ENCODE measurements around the gene ZNF883. TPM values are rescaled to one million over a fixed set of nuclear protein-coding genes. Genes with fewer than 3 reads are reported as not detected.

ZNF883 gene
- total RNA-seq, 4 donors from 2014 or later: 1.1 to 1.6 TPM; not detected in 2

DNA sequence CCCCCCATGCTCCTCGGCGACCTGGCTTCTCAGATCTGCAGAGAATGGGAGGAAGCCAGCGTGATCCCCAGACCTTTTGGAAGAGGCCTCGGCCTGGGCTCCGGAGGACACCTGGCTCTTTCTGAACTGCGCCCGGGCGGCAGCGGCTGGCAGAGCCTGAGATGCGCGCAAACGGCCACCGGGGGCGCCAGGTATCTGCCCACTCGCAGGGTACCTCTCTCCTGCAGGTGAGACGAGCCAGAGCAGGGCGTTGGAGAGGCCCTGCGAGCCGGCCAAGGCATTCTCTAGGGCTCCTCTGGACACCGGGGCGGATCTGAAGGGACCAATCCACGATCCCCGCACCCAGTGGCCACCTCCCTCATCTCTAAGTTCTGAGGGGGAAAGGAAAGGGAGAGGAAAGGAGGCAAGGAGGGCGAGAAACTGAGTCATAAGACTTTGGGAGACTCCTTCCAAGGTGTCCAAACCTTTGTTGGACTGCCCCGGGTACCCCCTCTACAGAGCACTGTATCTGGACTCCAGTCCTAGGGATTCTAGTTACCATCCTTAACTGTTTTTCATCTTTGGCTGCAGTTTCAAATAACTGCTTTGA lies 66.3 kb downstream of the ZNF883 start:
- H3K36me3 ChIP-seq: no peaks in the 10 kb centered on the region
- TF ChIP-seq POLR2A (IDR thresholded peaks at IDR 0.05): no peak
- TF ChIP-seq, protein P1, sequence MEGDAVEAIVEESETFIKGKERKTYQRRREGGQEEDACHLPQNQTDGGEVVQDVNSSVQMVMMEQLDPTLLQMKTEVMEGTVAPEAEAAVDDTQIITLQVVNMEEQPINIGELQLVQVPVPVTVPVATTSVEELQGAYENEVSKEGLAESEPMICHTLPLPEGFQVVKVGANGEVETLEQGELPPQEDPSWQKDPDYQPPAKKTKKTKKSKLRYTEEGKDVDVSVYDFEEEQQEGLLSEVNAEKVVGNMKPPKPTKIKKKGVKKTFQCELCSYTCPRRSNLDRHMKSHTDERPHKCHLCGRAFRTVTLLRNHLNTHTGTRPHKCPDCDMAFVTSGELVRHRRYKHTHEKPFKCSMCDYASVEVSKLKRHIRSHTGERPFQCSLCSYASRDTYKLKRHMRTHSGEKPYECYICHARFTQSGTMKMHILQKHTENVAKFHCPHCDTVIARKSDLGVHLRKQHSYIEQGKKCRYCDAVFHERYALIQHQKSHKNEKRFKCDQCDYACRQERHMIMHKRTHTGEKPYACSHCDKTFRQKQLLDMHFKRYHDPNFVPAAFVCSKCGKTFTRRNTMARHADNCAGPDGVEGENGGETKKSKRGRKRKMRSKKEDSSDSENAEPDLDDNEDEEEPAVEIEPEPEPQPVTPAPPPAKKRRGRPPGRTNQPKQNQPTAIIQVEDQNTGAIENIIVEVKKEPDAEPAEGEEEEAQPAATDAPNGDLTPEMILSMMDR (IDR thresholded peaks at IDR 0.05): peak in 1 of 6 experiments; percentile 6
- DNase-seq: no peak
- no peaks in the 10 kb centered on the region for H3K4me1 ChIP-seq
- H3K27me3 ChIP-seq: no peaks in the 10 kb centered on the region
- H3K4me3 ChIP-seq: no peak overlapping the region
- H3K27ac ChIP-seq: no peak overlapping the region
- H3K9me3 ChIP-seq: no peaks in the 10 kb centered on the region

DNA sequence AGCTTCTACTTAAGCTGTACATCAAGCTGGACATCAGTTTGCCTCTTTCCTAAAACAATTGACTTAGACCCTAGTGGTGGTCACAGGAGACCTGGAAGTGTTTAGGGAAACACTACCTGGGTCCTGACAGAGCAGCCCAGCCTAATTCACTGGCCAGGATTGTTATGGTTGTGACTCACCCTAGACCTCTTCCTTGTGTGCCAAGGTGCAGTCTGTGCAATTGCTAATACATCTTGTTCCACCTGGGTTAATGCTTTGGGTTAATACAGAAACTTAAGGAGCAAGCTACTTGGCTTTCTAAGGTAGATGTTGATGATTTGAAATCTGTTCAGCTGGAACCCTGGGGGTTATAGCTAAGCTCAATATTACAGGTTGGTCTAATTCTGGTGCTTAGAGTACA lies 72.6 kb downstream of the ZNF883 start:
- Histone ChIP-seq H3K27me3 (no peaks in the 10 kb centered on the region), H3K27ac (no peak overlapping the region), H3K4me1 (no peaks in the 10 kb centered on the region), H3K4me3 (no peak overlapping the region), H3K36me3 (no peaks in the 10 kb centered on the region), H3K9me3 (no peaks in the 10 kb centered on the region)
- DNase-seq: no peak
- TF ChIP-seq, protein P1 (IDR thresholded peaks at IDR 0.05): no peak
- no peak for TF ChIP-seq POLR2A (IDR thresholded peaks at IDR 0.05)

DNA sequence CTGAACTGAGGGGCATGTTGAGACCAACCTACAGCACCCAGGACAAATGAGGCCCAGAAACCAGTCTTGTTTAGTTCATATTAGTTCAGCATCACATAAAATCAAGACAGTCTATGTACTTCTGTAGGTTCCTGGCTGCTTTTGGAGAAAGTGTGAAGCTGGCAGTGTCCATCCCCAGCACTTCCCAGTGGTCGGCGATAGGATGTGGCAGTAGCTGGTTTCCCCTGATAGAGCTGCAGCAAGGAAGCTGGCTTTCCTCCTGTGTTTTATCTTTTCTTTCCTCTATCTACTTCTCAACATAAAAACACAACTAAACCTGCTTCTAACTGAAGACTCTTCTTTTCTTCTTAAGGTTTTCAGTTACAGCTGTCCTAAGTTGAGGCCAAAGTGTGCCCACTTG lies 78.3 kb downstream of the ZNF883 start:
- Histone ChIP-seq H3K4me3 (no peak overlapping the region), H3K36me3 (no peaks in the 10 kb centered on the region), H3K27me3 (no peaks in the 10 kb centered on the region), H3K27ac (no peak overlapping the region), H3K9me3 (no peaks in the 10 kb centered on the region), H3K4me1 (no peaks in the 10 kb centered on the region)
- DNase-seq: no peak
- TF ChIP-seq, protein P1 (IDR thresholded peaks at IDR 0.05): no peak
- TF ChIP-seq POLR2A (IDR thresholded peaks at IDR 0.05): no peak

DNA sequence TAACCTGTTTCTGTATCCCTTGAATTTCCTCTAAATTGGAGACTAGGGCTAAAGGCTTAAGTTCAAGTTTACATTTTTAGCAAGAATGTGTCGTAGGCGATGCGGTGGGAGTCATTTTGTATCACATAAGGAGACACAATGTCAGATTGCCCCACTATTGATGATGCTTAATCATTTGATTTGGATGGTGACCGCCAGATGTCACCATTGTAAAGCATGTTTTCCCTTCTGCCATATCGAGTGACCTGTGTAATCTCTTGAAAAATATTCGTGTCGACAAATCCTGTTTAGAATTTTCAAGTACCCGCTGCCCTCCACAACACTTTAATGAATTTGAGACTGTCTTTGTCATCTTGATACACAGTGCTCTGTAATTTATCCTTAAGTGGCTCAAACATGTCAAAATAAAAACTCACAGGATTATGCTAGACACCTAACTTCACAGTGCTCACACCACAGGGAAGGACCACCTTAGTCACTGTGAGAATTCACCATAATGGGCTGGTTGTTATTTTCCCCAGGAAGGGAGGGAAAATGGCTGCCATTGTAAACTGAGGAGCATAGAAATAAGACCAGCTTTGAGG lies 86.8 kb downstream of the ZNF883 start:
- TF ChIP-seq, protein P1 (IDR thresholded peaks at IDR 0.05): peak in 4 of 6 experiments; percentile 6 to 59 (median 56)
- no peak for TF ChIP-seq POLR2A (IDR thresholded peaks at IDR 0.05)
- H3K27ac ChIP-seq: no peak overlapping the region
- peak in 1 of 3 donors; percentile 60 for DNase-seq
- no peaks in the 10 kb centered on the region for H3K27me3 ChIP-seq
- H3K9me3 ChIP-seq: no peaks in the 10 kb centered on the region
- no peaks in the 10 kb centered on the region for H3K36me3 ChIP-seq
- no peak overlapping the region for H3K4me3 ChIP-seq
- no peaks in the 10 kb centered on the region for H3K4me1 ChIP-seq

DNA sequence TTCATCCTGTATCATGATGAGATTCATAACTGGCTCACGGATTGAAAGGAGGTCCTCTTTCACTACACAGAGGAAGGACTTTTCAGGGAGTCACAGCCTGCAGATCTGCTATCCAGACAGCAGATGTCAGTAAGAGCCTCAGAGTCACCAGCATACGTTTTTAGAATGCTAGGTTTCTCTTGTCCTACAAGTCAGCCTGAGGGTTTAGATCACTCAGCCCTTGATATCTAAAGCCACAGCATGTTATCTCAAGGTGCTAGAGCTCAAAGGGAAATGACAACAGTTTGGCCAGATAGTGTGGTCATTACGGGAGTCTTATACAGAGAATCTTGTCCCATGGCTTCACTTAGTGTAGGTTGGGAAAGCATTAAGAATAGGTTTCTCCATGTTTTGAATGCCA lies 90.4 kb downstream of the ZNF883 start:
- no peak overlapping the region for H3K27ac ChIP-seq
- H3K27me3 ChIP-seq: no peaks in the 10 kb centered on the region
- no peak overlapping the region for H3K4me3 ChIP-seq
- no peaks in the 10 kb centered on the region for H3K9me3 ChIP-seq
- TF ChIP-seq POLR2A (IDR thresholded peaks at IDR 0.05): no peak
- TF ChIP-seq, protein P1 (IDR thresholded peaks at IDR 0.05): peak in 4 of 6 experiments; percentile 8 to 70 (median 58)
- H3K36me3 ChIP-seq: no peaks in the 10 kb centered on the region
- peaks cover 0 to 2% (median 0%) of the 10 kb centered on the region in 4 donors for H3K4me1 ChIP-seq
- no peak for DNase-seq

All from Peyer's patch (tissue), 4 donors.